ENCODE data around the gene ZNF317.

ZNF317 gene

DNA sequence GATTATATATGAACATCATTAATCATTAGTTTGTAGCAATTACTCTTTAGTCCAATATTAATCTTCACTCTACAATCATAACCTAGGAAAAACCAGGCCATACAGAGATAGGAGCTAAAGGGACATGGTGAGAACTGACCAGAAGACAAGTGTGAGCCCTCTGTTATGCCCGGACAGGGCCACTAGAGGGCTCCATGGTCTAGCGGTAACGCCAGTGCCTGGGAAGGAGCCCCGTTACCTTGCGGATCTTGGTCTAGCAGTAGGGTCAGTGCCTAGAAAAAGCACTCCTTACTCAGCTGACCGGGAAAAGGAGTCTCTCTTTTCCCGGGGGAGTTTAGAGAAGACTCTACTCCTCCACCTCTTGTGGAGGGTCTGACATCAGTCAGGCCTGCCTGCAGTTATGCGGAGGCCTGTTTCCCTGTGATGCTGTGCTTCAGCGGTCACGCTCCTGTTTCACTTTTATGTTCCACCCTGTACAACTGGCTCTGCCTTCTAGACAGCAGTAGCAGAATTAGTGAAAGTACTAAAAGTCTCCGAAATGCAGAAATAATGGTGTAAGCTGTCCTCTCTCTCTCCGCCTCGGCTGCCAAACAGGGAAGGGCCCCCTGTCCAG is 65.4 kb downstream of the ZNF317 start:
- Mint-ChIP-seq H3K36me3 (ENCODE audit: low read depth) (no peaks in the 10 kb centered on the region), H3K27ac (no peak overlapping the region), H3K4me1 (ENCODE audit: low read depth) (peaks cover 5% of the 10 kb centered on the region), H3K9me3 (no peaks in the 10 kb centered on the region), H3K27me3 (ENCODE audit: low read depth) (no peaks in the 10 kb centered on the region), H3K4me3 (peak overlapping the region; percentile 62)
- DNase-seq (ENCODE audit: low spot score) = peak; percentile 44
